Upper lobe of left lung (tissue), 6 donors: Measurements from ENCODE around the gene TFPI. TPM values are rescaled to one million over a fixed set of nuclear protein-coding genes. Genes with fewer than 3 reads are reported as not detected.

Experiments
- ATAC-seq, 2 donors: fragments of 200-7000 bp; cut with Tn5 transposase; one replicate each; pipeline ENCODE4 v1.9.1; 2022; ENCODE audit warnings: mild to moderate bottlenecking in 2 of 2, moderate library complexity in 2 of 2; ENCODE audit not compliant: low FRiP score in 2 of 2
- DNase-seq, 2 donors: peaks; one replicate each; pipeline ENCODE4 v3.0.0-alpha.2; 2019 to 2020
- H3K27ac ChIP-seq, 4 donors: fragments of 200-600 bp; sonication (generic); one replicate each; pipeline ENCODE4 v1.5.1; 2016 to 2019
- H3K27me3 ChIP-seq, 4 donors: fragments of 200-600 bp; sonication (generic); one replicate each; pipeline ENCODE4 v1.5.1; 2017 to 2019
- H3K36me3 ChIP-seq, 4 donors: fragments of 200-600 bp; sonication (generic); one replicate each; pipeline ENCODE4 v1.5.1; 2016 to 2019
- H3K4me1 ChIP-seq, 4 donors: fragments of 200-600 bp; sonication (generic); one replicate each; pipeline ENCODE4 v1.5.1; 2018 to 2019
- H3K4me3 ChIP-seq, 4 donors: fragments of 200-600 bp; sonication (generic); one replicate each; pipeline ENCODE4 v1.5.1; 2017 to 2019; ENCODE audit warnings: mild to moderate bottlenecking in 2 of 4, moderate library complexity in 1 of 4
- H3K9me3 ChIP-seq, 4 donors: fragments of 200-600 bp; sonication (generic); one replicate each; pipeline ENCODE4 v1.5.1; 2018 to 2019
- EP300 ChIP-seq, 4 donors: sonication (generic); formaldehyde crosslinking; IDR thresholded peaks; one replicate each; pipeline ENCODE4 v1.5.1; 2017; ENCODE audit warnings: antibody characterized with exemption in 4 of 4, control low read depth in 2 of 4
- POLR2A ChIP-seq, 4 donors: fragments of 450-650 bp; IDR thresholded peaks; one replicate each; pipeline ENCODE4 v1.5.1; 2016 to 2017; ENCODE audit warnings: antibody characterized with exemption in 4 of 4, mild to moderate bottlenecking in 2 of 4
- POLR2AphosphoS5 ChIP-seq, 2 donors: sonication (generic); formaldehyde crosslinking; IDR thresholded peaks; one replicate each; pipeline ENCODE4 v1.5.1; 2017; ENCODE audit warnings: antibody characterized with exemption in 2 of 2
- WGBS, 2 donors: methylation state at CpG; one replicate each; pipeline ENCODE4 v1.1.5; 2017 to 2018; 5-methylcytosine and 5-hydroxymethylcytosine counted together
- total RNA-seq, 6 donors: library from RNA; depleted of rRNA in 4 of 6; stranded (reverse); fragments of >200 nt in 4 of 6; gene quantifications; one replicate each; pipeline versions ENCODE4 v1.1.0 to v1.2.1, GENCODE V29; 2016 to 2021
- TF ChIP-seq, protein P1 (sequence below), 6 experiments: fragments of 450-650 bp in 4 of 6; fragments of 200-600 bp in 2 of 6; sonication (generic) in 2 of 6; IDR thresholded peaks; one replicate each; pipeline ENCODE4 v1.5.1; 2016 to 2019; ENCODE audit warnings: antibody characterized with exemption in 6 of 6
- donor health status: DM: no; HTN: no; CAD: no; lungs with moderate emphysema.
- donor health status: DM: no; HTN: yes; CAD: no; lungs with severe emphysema.

TFPI gene
- total RNA-seq, 6 donors from 2014 or later: 92.3 to 293 (median 243) TPM

DNA sequence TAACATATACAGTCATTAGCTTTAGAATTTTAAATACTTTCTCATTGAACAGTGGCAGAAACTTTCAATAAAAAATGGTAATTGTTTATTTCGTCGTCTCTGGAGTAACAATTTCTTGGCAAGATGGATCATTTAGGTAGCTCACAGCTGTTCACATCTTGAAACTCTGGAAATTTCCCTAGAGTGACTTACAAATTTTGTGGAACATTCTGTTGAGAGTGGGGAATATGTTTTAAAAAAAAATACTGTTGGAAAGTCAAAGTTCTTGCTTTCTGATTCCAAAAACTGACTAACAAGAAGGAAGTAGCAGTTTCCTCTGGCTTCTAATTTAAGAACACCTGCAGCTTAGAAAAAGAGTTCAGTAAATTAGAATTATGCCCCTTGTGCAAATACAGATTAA is 95.0 kb downstream of the TFPI start:
- ATAC-seq (no peak), DNase-seq (no peak)
- 60 to 71% methylated on average over 2 of the region's 2 CpGs for WGBS, 2 donors
- Histone ChIP-seq H3K9me3 (no peaks in the 10 kb centered on the region), H3K36me3 (no peaks in the 10 kb centered on the region), H3K4me1 (peaks cover 0 to 2% (median 0%) of the 10 kb centered on the region in 4 donors), H3K4me3 (no peak overlapping the region), H3K27me3 (no peaks in the 10 kb centered on the region), H3K27ac (no peak overlapping the region)
- TF ChIP-seq EP300 (IDR thresholded peaks at IDR 0.05): no peak
- TF ChIP-seq, protein P1, sequence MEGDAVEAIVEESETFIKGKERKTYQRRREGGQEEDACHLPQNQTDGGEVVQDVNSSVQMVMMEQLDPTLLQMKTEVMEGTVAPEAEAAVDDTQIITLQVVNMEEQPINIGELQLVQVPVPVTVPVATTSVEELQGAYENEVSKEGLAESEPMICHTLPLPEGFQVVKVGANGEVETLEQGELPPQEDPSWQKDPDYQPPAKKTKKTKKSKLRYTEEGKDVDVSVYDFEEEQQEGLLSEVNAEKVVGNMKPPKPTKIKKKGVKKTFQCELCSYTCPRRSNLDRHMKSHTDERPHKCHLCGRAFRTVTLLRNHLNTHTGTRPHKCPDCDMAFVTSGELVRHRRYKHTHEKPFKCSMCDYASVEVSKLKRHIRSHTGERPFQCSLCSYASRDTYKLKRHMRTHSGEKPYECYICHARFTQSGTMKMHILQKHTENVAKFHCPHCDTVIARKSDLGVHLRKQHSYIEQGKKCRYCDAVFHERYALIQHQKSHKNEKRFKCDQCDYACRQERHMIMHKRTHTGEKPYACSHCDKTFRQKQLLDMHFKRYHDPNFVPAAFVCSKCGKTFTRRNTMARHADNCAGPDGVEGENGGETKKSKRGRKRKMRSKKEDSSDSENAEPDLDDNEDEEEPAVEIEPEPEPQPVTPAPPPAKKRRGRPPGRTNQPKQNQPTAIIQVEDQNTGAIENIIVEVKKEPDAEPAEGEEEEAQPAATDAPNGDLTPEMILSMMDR (IDR thresholded peaks at IDR 0.05): no peak
- no peak for TF ChIP-seq POLR2A (IDR thresholded peaks at IDR 0.05)
- no peak for TF ChIP-seq POLR2AphosphoS5 (IDR thresholded peaks at IDR 0.05)

DNA sequence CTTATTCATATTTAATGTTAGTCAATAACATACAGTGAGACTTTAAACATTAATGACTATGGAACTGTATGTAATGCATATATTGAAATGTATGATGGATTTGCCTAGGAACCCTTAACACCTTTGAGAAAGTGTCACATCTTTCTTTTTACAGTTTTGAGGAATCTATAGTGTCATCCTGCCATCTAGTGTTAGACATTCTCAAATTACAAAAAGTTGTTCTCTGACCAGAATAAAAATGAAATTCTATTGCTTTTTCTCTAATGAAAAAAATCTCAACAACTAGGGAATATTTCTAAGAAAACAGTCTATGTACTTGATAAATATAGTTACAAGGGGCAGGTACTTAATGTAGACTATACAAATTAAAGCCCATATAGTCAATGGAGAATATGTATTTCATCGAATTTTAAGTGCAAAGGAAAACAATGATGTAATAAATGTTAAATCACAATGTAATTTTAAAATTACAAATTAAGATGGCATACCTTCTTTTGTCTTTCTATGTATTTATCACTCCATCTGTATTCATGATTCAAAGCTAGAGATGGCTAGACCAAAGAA is 101.1 kb downstream of the TFPI start:
- no peak for DNase-seq
- Histone ChIP-seq H3K27me3 (no peaks in the 10 kb centered on the region), H3K4me3 (no peak overlapping the region), H3K36me3 (no peaks in the 10 kb centered on the region), H3K9me3 (no peaks in the 10 kb centered on the region), H3K4me1 (no peaks in the 10 kb centered on the region), H3K27ac (no peak overlapping the region)
- no peak for TF ChIP-seq EP300 (IDR thresholded peaks at IDR 0.05)
- TF ChIP-seq, protein P1 (IDR thresholded peaks at IDR 0.05): peak in 4 of 6 experiments; percentile 7 to 46 (median 34)
- 79 to 96% methylated on average over 1 of the region's 1 CpG for WGBS, 2 donors
- no peak for ATAC-seq

DNA sequence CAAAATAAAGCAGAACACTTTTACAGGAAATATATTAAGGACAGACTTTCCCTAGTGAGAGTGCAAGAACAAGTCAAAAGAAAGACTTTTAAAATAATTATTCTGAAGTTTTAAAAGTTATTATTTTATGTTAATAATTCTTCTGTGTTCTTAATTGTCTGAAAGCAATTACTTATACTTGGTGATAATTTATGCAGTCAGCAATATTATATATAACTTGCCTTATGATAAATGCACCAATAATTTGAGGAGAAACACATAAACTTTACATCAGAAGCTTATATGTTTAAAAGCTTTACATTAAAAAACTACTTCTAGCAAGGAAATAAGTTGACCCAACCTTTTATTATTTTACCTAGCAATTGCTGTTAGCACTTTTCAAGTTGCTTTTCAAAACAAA is 102.7 kb downstream of the TFPI start:
- Histone ChIP-seq H3K27me3 (no peaks in the 10 kb centered on the region), H3K4me1 (no peaks in the 10 kb centered on the region), H3K36me3 (no peaks in the 10 kb centered on the region), H3K9me3 (no peaks in the 10 kb centered on the region), H3K27ac (no peak overlapping the region), H3K4me3 (no peak overlapping the region)
- ATAC-seq (no peak), DNase-seq (no peak)
- TF ChIP-seq, protein P1 (IDR thresholded peaks at IDR 0.05): no peak
- no peak for TF ChIP-seq POLR2AphosphoS5 (IDR thresholded peaks at IDR 0.05)
- TF ChIP-seq POLR2A (IDR thresholded peaks at IDR 0.05): no peak
- TF ChIP-seq EP300 (IDR thresholded peaks at IDR 0.05): no peak

DNA sequence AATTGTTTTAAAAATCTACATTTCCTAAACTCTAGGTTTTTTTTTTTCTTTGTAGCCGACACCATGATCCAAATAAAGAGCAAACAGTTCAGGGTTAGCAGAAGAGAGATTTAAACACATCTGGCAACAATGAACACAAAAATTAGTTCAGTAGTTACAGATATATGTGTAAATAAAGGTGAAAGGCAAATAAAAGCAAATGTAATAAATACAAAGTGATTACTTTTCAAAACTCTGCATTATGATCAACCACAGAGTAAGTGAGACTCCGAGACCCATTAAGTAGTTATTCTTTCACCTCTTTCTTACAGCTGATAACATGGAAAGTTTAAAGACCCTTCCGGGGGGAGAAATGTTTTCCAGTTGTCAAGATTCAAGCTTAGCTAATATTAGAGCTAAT is 106.9 kb downstream of the TFPI start:
- no peaks in the 10 kb centered on the region for H3K27me3 ChIP-seq
- 15 to 16% methylated on average over 3 of the region's 3 CpGs for WGBS, 2 donors
- ATAC-seq (peak in 1 of 2 donors; percentile 31), DNase-seq (no peak)
- peak overlapping the region; percentile 0 to 77 (median 48) for H3K27ac ChIP-seq
- H3K36me3 ChIP-seq: no peaks in the 10 kb centered on the region
- no peaks in the 10 kb centered on the region for H3K4me1 ChIP-seq
- no peaks in the 10 kb centered on the region for H3K9me3 ChIP-seq
- peak overlapping the region; percentile 24 to 43 (median 36) for H3K4me3 ChIP-seq
- TF ChIP-seq EP300 (IDR thresholded peaks at IDR 0.05): no peak
- TF ChIP-seq, protein P1 (IDR thresholded peaks at IDR 0.05): no peak

DNA sequence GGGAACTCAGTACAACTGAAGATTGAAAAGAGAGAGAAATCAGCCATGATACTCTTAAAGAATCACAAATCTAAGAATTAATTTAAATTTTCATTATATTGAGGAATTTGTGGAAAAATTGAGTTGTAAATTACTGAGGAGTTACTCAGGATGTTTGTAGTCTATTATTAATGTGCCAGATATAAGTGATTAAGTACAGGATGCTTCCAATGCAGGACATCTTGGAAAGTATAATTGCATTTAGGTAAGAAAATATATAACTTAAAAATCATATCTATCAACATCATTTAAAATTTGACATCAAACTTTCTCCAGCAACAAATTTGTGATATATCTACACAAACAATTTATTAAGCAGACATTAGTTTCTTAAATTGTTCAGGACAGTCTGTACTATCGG is 107.5 kb downstream of the TFPI start:
- H3K27ac ChIP-seq: peak overlapping the region in 3 of 4 donors; percentile 0 to 77 (median 57)
- peak overlapping the region in 3 of 4 donors; percentile 32 to 43 (median 41) for H3K4me3 ChIP-seq
- TF ChIP-seq POLR2AphosphoS5 (IDR thresholded peaks at IDR 0.05) (no peak), EP300 (IDR thresholded peaks at IDR 0.05) (no peak), POLR2A (IDR thresholded peaks at IDR 0.05) (no peak)
- TF ChIP-seq, protein P1 (IDR thresholded peaks at IDR 0.05): no peak
- 38 to 53% methylated on average over 1 of the region's 1 CpG for WGBS, 2 donors
- ATAC-seq (no peak), DNase-seq (no peak)
- no peaks in the 10 kb centered on the region for H3K27me3 ChIP-seq
- H3K9me3 ChIP-seq: no peaks in the 10 kb centered on the region
- no peaks in the 10 kb centered on the region for H3K4me1 ChIP-seq
- H3K36me3 ChIP-seq: no peaks in the 10 kb centered on the region
